ENCODE measurements around the gene EML4.
"Not testable (repeated sequence)": the region's sequence is repeated elsewhere in the genome, so short reads cannot be mapped to it uniquely, and the experiment has no call there.

EML4 gene

DNA sequence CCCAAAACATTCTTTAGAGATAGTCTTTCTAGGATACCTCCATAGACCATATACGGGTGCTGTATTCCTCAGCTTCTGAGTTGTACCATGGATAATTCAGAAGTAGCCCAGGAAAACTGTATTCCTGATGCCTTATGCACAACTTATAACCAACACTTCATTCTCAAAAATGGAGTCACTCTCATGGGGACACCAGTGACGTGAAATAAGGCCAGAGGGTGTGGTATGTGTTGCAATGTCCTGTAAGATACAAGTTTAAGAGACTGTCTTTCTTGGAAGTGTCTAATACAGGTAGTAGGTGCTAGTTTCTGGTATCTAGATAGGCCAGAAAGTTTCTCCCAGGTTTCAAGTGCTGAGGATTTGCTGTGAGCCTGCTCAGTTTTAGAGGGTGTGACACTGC lies 155.8 kb downstream of the EML4 start:
- Mint-ChIP-seq H3K4me3 (no peak overlapping the region), H3K27ac (no peak overlapping the region), H3K4me1 (ENCODE audit: low read depth) (peaks cover 14% of the 10 kb centered on the region), H3K36me3 (ENCODE audit: low read depth) (peaks cover 39% of the 10 kb centered on the region), H3K27me3 (ENCODE audit: low read depth) (no peaks in the 10 kb centered on the region), H3K9me3 (no peaks in the 10 kb centered on the region)
- DNase-seq (ENCODE audit: low spot score), result no peak

DNA sequence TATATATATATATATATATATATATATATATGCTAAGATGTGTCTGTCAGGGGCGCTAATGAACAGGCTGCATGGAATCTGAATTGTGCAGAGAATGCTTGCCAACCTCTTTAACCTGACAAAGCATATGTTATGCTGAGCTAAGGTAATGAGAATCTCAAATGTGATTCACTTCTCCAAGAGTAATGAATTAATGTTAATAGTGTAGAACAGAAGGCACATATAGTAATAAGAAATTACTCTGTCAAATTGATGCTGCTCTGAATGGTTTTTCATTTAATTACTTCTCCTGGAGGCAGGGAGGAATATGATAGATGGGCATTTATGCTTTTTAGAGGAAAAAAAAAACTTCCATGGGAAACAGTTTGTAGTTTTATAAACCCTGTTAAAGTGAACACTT lies 156.5 kb downstream of the EML4 start:
- no peaks in the 10 kb centered on the region for H3K9me3 Mint-ChIP-seq
- peaks cover 40% of the 10 kb centered on the region for H3K36me3 Mint-ChIP-seq (ENCODE audit: low read depth)
- peaks cover 14% of the 10 kb centered on the region for H3K4me1 Mint-ChIP-seq (ENCODE audit: low read depth)
- no peaks in the 10 kb centered on the region for H3K27me3 Mint-ChIP-seq (ENCODE audit: low read depth)
- H3K27ac Mint-ChIP-seq, result peak overlapping the region; percentile 10
- no peak overlapping the region for H3K4me3 Mint-ChIP-seq
- DNase-seq (ENCODE audit: low spot score), result no peak

GRCh38 chr2:42327125-42327524 lies 158.0 kb downstream of the EML4 start:
- no peak overlapping the region for H3K27ac Mint-ChIP-seq
- H3K36me3 Mint-ChIP-seq (ENCODE audit: low read depth), result peaks cover 45% of the 10 kb centered on the region
- DNase-seq (ENCODE audit: low spot score), result no peak
- peaks cover 8% of the 10 kb centered on the region for H3K4me1 Mint-ChIP-seq (ENCODE audit: low read depth)
- no peak overlapping the region for H3K4me3 Mint-ChIP-seq
- no peaks in the 10 kb centered on the region for H3K27me3 Mint-ChIP-seq (ENCODE audit: low read depth)
- no peaks in the 10 kb centered on the region for H3K9me3 Mint-ChIP-seq

- peak overlapping the region; percentile 11 for H3K27ac Mint-ChIP-seq
- no peak for DNase-seq (ENCODE audit: low spot score)
- H3K4me1 Mint-ChIP-seq (ENCODE audit: low read depth), result peaks cover 5% of the 10 kb centered on the region
- no peaks in the 10 kb centered on the region for H3K27me3 Mint-ChIP-seq (ENCODE audit: low read depth)
- H3K4me3 Mint-ChIP-seq, result no peak overlapping the region
- H3K36me3 Mint-ChIP-seq (ENCODE audit: low read depth), result peaks cover 52% of the 10 kb centered on the region
- no peaks in the 10 kb centered on the region for H3K9me3 Mint-ChIP-seq
Observed at GRCh38 chr2:42328148-42328833, 159.1 kb downstream of the EML4 start.

DNA sequence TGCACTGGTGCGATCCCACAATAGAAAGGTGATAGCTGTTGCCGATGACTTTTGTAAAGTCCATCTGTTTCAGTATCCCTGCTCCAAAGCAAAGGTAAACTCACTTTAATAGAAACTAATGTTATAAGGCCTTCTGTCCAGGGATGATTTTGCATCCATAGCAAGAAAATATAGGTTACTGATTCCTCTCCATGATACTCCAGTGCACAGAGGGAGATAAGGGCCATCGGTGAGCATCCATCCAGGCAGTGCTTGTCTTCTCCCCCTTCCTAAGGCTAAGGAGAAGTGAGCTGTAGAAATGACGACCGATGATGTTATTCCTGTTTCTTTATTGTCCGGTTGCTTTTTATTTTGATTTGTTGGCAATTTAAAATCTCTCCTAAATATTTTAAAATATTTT lies 159.8 kb downstream of the EML4 start:
- Mint-ChIP-seq H3K36me3 (ENCODE audit: low read depth) (peaks cover 57% of the 10 kb centered on the region), H3K9me3 (no peaks in the 10 kb centered on the region), H3K4me3 (no peak overlapping the region), H3K27ac (no peak overlapping the region), H3K4me1 (ENCODE audit: low read depth) (peaks cover 5% of the 10 kb centered on the region), H3K27me3 (ENCODE audit: low read depth) (no peaks in the 10 kb centered on the region)
- DNase-seq (ENCODE audit: low spot score), result no peak

DNA sequence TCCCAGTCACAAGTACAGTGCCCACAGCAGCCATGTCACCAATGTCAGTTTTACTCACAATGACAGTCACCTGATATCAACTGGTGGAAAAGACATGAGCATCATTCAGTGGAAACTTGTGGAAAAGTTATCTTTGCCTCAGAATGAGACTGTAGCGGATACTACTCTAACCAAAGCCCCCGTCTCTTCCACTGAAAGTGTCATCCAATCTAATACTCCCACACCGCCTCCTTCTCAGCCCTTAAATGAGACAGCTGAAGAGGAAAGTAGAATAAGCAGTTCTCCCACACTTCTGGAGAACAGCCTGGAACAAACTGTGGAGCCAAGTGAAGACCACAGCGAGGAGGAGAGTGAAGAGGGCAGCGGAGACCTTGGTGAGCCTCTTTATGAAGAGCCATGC lies 160.6 kb downstream of the EML4 start:
- H3K27me3 Mint-ChIP-seq (ENCODE audit: low read depth), result no peaks in the 10 kb centered on the region
- no peaks in the 10 kb centered on the region for H3K9me3 Mint-ChIP-seq
- no peak overlapping the region for H3K4me3 Mint-ChIP-seq
- DNase-seq (ENCODE audit: low spot score), result no peak
- peaks cover 58% of the 10 kb centered on the region for H3K36me3 Mint-ChIP-seq (ENCODE audit: low read depth)
- H3K4me1 Mint-ChIP-seq (ENCODE audit: low read depth), result peaks cover 5% of the 10 kb centered on the region
- no peak overlapping the region for H3K27ac Mint-ChIP-seq

- DNase-seq (ENCODE audit: low spot score), result no peak
- Mint-ChIP-seq H3K4me1 (ENCODE audit: low read depth) (peaks cover 5% of the 10 kb centered on the region), H3K9me3 (no peaks in the 10 kb centered on the region), H3K36me3 (ENCODE audit: low read depth) (peaks cover 56% of the 10 kb centered on the region), H3K27me3 (ENCODE audit: low read depth) (no peaks in the 10 kb centered on the region), H3K27ac (no peak overlapping the region), H3K4me3 (no peak overlapping the region)
Observed at GRCh38 chr2:42331569-42332284, 162.6 kb downstream of the EML4 start.

DNA sequence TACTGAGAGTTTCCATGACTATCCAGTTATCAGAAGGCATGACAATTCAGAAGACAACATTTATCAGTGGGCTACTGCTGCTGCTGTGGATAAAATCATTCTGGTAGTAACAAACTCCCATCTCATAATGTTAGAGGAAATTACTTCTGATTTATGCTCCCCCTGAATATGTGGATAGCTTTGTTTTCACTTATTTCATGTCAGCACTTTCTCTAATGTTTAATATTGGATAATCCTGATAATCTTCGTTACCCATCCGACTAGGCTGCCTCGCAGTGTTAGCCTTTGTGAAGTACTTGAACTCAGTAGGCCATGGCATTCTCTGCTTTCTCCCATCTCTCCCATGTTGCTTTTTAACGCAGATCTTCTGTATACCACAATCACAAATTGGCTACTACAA lies 163.4 kb downstream of the EML4 start:
- H3K27me3 Mint-ChIP-seq (ENCODE audit: low read depth), result no peaks in the 10 kb centered on the region
- no peak overlapping the region for H3K4me3 Mint-ChIP-seq
- peaks cover 3% of the 10 kb centered on the region for H3K4me1 Mint-ChIP-seq (ENCODE audit: low read depth)
- DNase-seq (ENCODE audit: low spot score), result no peak
- no peaks in the 10 kb centered on the region for H3K9me3 Mint-ChIP-seq
- H3K27ac Mint-ChIP-seq, result no peak overlapping the region
- H3K36me3 Mint-ChIP-seq (ENCODE audit: low read depth), result peaks cover 57% of the 10 kb centered on the region

GRCh38 chr2:42333579-42333978 lies 164.4 kb downstream of the EML4 start:
- Mint-ChIP-seq H3K4me1 (ENCODE audit: low read depth) (no peaks in the 10 kb centered on the region), H3K27me3 (ENCODE audit: low read depth) (no peaks in the 10 kb centered on the region), H3K4me3 (no peak overlapping the region), H3K36me3 (ENCODE audit: low read depth) (peaks cover 57% of the 10 kb centered on the region), H3K27ac (no peak overlapping the region), H3K9me3 (no peaks in the 10 kb centered on the region)
- DNase-seq (ENCODE audit: low spot score), result no peak

GRCh38 chr2:42334220-42334619 lies 165.1 kb downstream of the EML4 start:
- Mint-ChIP-seq H3K4me1 (ENCODE audit: low read depth) (no peaks in the 10 kb centered on the region), H3K27me3 (ENCODE audit: low read depth) (no peaks in the 10 kb centered on the region), H3K36me3 (ENCODE audit: low read depth) (peaks cover 57% of the 10 kb centered on the region), H3K4me3 (no peak overlapping the region), H3K27ac (no peak overlapping the region), H3K9me3 (no peaks in the 10 kb centered on the region)
- DNase-seq (ENCODE audit: low spot score), result no peak

DNA sequence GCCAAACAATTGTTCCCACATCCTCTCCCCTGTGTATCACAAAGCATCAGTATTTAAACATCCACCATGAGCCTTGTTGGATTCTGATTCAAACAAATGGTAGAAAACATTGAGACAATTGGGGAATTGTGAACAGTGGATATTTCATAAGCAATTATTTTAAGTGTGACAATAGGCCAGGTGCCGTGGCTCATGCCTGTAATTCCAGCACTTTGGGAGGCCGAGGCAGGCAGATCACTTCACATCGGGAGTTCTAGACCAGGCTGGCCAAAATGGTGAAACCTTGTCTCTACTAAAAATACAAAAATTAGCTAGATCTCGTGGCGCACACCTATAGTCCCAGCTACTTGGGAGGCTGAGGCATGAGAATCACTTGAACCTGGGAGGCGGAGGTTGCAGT lies 165.7 kb downstream of the EML4 start:
- not testable (repeated sequence) for H3K4me1 Mint-ChIP-seq (ENCODE audit: low read depth); DNase-seq (ENCODE audit: low spot score); H3K4me3 Mint-ChIP-seq; H3K27ac Mint-ChIP-seq; H3K27me3 Mint-ChIP-seq (ENCODE audit: low read depth); H3K9me3 Mint-ChIP-seq
- H3K36me3 Mint-ChIP-seq (ENCODE audit: low read depth), result peaks cover 53% of the 10 kb centered on the region

DNA sequence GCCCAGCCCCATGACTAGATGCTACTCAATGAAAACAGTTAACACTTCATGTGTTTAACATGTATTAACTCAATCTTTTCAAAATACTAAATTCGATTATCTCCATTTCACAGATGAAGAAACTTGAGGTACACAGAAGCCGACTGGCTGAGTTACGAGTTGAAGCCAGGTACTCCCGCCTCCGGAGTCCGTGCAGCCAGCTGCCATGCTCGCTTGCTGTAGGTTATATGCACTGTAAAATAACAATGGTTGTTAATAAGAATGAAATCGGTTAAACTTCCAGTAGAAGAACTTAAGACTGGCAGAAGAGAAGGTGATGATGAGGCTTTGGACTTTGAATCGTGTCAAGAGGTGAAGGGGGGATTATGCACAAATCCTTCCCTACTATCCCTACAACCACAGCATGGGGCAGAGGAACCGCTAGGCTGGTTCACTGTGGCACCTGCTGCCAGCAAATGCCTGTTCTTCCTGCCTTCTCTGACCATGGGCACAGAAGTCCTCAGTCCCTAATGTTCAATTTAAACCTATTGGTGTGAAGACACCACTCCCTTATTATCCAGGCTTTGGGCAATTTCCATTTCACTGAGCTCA lies 166.5 kb downstream of the EML4 start:
- no peak for DNase-seq (ENCODE audit: low spot score)
- Mint-ChIP-seq H3K27me3 (ENCODE audit: low read depth) (no peaks in the 10 kb centered on the region), H3K9me3 (no peaks in the 10 kb centered on the region), H3K36me3 (ENCODE audit: low read depth) (peaks cover 53% of the 10 kb centered on the region), H3K27ac (no peak overlapping the region), H3K4me1 (ENCODE audit: low read depth) (peaks cover 2% of the 10 kb centered on the region), H3K4me3 (no peak overlapping the region)

DNA sequence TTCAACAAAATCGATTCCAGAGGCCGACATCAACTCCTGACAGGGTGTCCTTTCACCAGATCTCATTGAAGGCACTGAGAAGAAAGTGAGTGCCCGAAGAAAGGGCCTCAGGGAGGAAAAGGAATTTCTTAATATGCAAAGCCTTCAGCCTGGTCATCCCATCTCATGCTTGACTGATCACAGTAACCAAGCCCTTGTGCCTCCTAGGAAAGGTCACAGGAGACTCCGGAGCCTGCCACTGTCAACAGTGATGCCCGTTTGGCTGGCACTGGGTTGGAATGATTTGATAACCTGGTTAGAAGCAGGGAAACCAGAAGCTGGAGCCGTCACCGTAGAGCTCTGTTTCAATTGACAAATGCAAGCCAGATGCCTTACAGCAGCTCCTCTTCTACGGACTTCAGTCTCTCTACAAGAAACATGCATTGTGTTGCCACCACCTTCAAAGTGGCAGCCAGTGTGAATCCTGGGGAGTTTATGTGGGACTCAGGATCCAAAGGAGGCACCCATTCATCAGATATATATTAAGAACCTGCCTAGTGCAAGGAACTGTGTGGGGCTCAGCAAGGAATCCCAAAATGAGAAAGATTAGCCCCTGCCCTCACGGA lies 167.3 kb downstream of the EML4 start:
- Mint-ChIP-seq H3K27ac (no peak overlapping the region), H3K4me3 (no peak overlapping the region)

GRCh38 chr2:42337356-42337820 lies 168.2 kb downstream of the EML4 start:
- H3K4me3 Mint-ChIP-seq, result no peak overlapping the region
- no peak for DNase-seq (ENCODE audit: low spot score)
- H3K27ac Mint-ChIP-seq, result no peak overlapping the region
- peaks cover 12% of the 10 kb centered on the region for H3K4me1 Mint-ChIP-seq (ENCODE audit: low read depth)
- no peaks in the 10 kb centered on the region for H3K27me3 Mint-ChIP-seq (ENCODE audit: low read depth)
- peaks cover 42% of the 10 kb centered on the region for H3K36me3 Mint-ChIP-seq (ENCODE audit: low read depth)
- no peaks in the 10 kb centered on the region for H3K9me3 Mint-ChIP-seq

More for the DNA sequence above, 167.3 kb downstream of the EML4 start:
- peaks cover 4% of the 10 kb centered on the region for H3K4me1 Mint-ChIP-seq (ENCODE audit: low read depth)
- no peak for DNase-seq (ENCODE audit: low spot score)
- no peaks in the 10 kb centered on the region for H3K27me3 Mint-ChIP-seq (ENCODE audit: low read depth)
- no peaks in the 10 kb centered on the region for H3K9me3 Mint-ChIP-seq
- peaks cover 50% of the 10 kb centered on the region for H3K36me3 Mint-ChIP-seq (ENCODE audit: low read depth)

Measured in T-helper 2 cell treated with Interferon-gamma antibody and Interleukin-4, amounts not matched to agents 5 μg/mL and 100 μg/mL, for 36 hours (primary cell).